K562 (cell line): ENCODE measurements around the gene PHLDB3.
"Not testable (repeated sequence)": the region's sequence is repeated elsewhere in the genome, so short reads cannot be mapped to it uniquely, and the experiment has no call there.

Source experiments
- CTCF ChIP-seq, 3 experiments: IDR thresholded peaks in 2 of 3; conservative IDR thresholded peaks in 1 of 3; 2 replicates each; pipeline ENCODE4 v1.5.1; 2011 to 2012; ENCODE audit warnings: low read length in 3 of 3, mild to moderate bottlenecking in 3 of 3, control low read depth in 2 of 3, improper control_type of control experiment in 1 of 3, inconsistent platforms in 1 of 3, low read depth in 1 of 3, mixed read lengths in 1 of 3, moderate library complexity in 1 of 3; ENCODE audit not compliant: insufficient read depth in 2 of 3
- MTA3 ChIP-seq: fragments of 450-650 bp; formaldehyde crosslinking; IDR thresholded peaks from 2 replicates; pipeline ENCODE4 v1.6.1; 2017; ENCODE audit warnings: mild to moderate bottlenecking, borderline replicate concordance
- SAFB ChIP-seq: fragments of 200-400 bp; formaldehyde crosslinking; IDR thresholded peaks from 2 replicates; pipeline ENCODE4 v1.6.1; 2017; ENCODE audit warnings: low read depth, low read length, borderline replicate concordance
- SMARCA4 ChIP-seq: fragments of 450-650 bp; IDR thresholded peaks from 2 replicates; pipeline ENCODE4 v1.6.1; 2016
- SP1 ChIP-seq: sonication (generic); formaldehyde crosslinking; IDR thresholded peaks from 2 replicates; pipeline ENCODE4 v1.8.1; 2022; ENCODE audit warnings: mild to moderate bottlenecking, missing genetic modification reagents
- ZNF512 ChIP-seq: IDR thresholded peaks from 2 replicates; pipeline ENCODE4 v1.6.1; 2016; ENCODE audit warnings: missing genetic modification characterization, missing compliant biosample characterization

- TF ChIP-seq SP1 (CRISPR knock-in tag); CTCF (IDR thresholded peaks at IDR 0.05 in 2 of 3, conservative IDR thresholded peaks at IDR 0.05 in 1 of 3; ENCODE audit: insufficient read depth in 2 of 3, low read depth in 1 of 3, low read length in 3 of 3); SMARCA4; SAFB; MTA3; ZNF512 (tag): not testable (repeated sequence)
Observed at GRCh38 chr19:43512399-43512798, 7.9 kb upstream of the PHLDB3 start.
